NCI-H1694 (cell line): Measurements from ENCODE around the gene CACNA1A.

Experiments used
- DNase-seq: peaks from one replicate; lab custom pipeline; 2025; lab: John Stamatoyannopoulos, UW

The CACNA1A gene

DNA sequence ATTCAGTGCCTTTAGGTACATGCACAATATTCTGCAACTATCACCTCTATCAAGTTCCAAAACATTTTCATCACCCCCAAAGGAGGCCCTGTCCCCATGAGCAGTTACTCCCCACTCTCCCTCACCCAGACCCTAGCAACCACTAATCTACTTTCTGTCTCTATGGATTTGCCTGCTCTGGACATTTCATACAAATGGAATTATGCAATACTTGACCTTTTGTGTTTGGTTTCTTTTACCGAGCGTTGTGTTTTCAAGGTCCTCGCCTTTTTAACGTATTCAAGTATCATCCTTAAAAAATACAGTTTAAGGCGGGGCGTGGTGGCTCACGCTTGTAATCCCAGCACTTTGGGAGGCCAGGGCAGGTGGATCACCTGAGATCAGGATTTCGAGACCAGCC is 196.4 kb downstream of the CACNA1A start:
- no peak for DNase-seq

DNA sequence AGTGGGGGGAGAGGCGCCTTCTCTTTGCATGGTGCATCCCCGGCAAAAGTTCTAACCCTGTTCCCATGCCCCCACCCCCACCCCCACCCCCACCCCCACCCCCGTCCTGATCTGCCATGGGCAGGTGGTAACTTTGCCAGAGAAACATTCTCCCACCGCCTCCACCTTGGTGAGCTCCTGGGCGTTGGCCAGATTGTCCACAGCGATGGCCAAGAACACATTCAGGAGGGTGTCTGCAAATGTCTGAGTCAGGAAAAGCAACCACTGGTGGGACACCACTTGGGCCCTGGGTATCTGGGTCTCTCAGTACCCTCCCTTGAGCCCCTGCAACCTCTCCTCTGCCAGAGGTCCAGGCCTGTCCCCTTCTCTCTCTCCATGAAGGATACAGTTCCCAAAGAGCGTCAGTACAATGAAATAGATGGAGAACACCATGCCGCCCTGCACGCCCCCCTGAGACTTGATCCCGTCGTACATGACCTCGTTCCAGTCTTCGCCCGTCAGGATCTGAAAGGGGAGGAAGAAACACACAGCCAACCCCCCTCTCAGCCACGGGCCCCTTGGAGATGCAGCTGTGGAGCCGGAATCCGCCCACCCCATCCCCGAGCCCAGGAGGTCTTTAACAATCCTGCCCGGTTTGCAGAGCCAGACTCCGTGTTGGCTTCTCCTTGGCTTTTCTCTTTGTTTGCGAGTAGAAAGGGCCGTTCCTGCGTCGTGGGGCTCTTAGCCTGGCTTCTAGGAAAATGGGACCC is 202.7 kb downstream of the CACNA1A start:
- no peak for DNase-seq

- peak; percentile 54 for DNase-seq
These were observed 203.6 kb downstream of the CACNA1A start for GRCh38 chr19:13302526-13303270.

GRCh38 chr19:13301627-13302334 is 204.5 kb downstream of the CACNA1A start:
- peak; percentile 2 for DNase-seq

- no peak for DNase-seq
These were observed 205.8 kb downstream of the CACNA1A start for GRCh38 chr19:13300421-13301030.

GRCh38 chr19:13299838-13300237 is 206.4 kb downstream of the CACNA1A start:
- peak; percentile 33 for DNase-seq

DNA sequence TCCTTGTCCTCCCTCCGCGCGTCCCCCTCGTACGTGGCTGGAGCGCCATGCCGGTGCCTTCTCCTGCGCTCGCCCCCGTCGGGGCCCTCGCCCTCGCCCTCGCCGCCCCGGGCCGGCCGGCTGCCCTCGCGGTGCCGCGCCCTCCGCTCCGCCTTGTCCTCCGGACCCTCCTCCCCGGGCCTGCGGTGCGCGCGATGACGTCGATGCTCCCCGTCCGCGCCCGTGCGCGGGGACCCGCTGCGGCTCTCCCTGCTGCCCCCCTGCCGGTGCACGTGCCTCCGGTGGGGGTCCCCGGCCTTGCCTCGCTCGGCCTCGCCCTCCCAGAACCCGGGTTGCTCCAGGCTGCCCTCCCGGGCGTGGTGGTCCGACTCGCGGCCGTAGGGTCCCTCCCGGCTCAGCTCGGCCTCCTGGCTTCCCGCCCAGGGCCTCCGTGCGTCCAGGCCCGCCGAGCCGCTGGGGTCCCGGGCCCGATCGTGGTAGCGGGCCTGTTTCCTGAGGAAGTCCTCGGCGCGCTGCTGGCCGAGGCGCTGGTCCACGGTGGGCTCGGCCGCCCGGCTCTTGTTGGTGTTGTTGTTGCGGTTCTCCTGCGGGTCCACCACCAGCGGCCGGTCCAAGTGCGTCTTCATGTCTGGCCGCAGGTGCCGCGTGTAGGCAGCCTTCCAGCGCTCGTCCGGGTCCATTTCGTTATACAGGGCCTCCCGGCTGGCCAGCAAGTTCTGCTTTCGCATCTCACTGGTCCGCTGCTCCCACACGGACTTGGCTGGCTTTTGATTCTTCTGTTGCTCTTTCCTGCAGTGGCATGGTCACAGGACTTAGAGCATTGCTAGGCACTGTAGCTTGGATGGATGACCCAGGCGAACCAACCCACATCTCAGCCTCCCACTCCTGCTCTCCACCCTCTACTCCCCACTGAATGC is 207.5 kb downstream of the CACNA1A start:
- DNase-seq: no peak

DNA sequence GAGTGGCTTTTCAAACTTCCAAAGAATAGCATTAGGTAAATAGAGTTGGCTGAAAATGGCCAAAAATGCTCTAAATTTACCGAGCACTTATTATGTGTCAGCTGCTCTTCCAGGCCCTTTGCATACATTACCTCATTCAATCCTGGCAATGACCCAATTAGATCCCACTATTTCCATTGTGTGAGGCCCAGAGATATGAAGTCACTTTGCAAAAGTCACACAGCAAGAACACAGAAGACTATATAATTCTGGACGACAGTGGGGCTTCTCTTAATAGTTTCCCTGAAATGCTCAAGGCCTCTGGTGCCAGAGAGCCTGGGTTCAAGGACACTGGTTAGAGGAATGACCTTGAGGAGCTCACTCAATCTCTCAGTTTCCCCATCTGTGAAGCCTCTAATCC is 209.3 kb downstream of the CACNA1A start:
- DNase-seq: no peak

- no peak for DNase-seq
These were observed 211.3 kb downstream of the CACNA1A start for GRCh38 chr19:13294812-13295567.

DNA sequence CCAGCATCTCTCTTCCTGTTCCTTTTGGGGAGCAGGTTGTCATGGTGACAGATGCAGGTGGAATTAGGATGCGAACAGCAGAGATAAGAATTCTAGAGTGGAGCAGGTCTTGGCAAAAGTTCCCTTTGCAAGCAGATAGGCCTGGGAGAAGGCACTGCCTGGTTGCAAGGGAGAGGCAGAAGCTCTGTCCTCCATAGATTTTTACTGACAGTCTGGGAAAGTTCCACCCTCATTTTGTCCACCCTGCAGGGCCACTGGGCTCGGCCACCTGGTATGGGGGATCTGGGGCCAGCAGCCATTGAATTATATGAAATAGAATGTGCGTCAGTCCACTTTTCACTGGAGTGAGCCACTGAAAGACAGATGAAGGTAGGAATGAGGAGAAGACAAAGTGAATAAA is 214.4 kb downstream of the CACNA1A start:
- DNase-seq: no peak

- no peak for DNase-seq
These were observed 215.5 kb downstream of the CACNA1A start for GRCh38 chr19:13290741-13291140.

DNA sequence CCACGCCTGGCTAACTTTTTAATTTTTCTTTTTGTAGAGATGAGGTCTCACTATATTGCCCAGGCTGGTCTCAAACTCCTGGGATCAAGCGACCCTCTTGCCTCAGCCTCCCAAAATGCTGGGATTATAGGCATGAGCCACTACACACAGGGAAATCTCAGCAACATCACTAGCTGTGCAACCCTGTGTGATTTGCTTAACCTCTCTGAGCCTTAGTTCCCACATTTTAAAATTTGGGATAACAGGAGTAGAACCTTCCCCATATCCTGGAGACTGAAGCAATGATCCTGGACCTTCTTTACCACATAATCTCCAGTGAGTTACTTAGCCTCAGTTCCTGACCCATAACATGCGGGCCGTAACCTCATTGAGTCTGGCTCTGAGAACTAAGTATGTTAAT is 217.0 kb downstream of the CACNA1A start:
- no peak for DNase-seq

GRCh38 chr19:13286195-13286985 is 219.9 kb downstream of the CACNA1A start:
- DNase-seq: no peak

DNA sequence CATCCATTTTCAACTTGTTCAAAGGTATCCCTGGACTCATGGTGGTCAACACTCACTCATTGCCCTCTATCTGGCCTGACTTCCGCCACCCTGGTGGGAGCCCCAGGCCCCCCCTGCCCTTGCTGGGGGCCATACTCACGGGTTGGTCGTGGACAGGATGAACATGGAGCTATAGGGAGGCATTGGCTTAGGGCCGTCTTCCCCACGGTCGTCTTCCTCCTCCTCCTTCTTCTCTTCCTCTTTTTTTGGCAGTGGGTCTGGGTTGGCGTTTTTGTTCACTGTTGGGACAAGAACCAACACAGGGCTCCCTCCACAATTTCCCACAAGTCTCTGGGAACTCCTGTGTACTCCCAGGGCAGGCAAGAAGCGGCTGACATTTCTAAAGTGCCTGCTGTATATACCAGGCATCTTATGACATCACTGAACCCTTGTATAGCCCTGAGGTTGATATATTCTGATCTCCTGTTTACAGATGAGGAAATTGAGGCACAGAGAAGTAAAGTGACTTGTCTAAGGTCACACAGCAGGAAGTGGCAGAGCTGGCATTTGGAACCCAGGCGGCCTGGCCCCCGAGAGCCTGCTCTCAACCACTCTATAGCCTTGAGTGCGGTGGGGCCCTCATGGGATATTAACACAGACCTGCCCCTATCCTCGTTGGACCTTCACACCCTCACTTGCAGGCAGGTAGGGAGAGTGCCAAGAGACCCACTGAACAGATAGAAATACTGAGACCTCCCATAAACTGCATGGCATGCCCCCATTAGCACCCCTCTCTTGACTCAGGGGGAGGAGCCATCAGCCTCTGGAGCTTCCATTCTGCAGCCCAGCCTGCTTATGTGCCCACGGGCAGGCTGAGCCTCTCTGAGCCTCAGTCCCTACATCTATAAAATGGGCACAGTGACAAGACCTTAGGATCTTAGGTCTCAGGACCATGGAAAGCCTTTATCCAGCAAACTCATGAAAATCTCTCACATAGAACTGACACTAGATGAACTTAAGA is 221.1 kb downstream of the CACNA1A start:
- no peak for DNase-seq

- DNase-seq: no peak
These were observed 222.4 kb downstream of the CACNA1A start for GRCh38 chr19:13283871-13284270.

DNA sequence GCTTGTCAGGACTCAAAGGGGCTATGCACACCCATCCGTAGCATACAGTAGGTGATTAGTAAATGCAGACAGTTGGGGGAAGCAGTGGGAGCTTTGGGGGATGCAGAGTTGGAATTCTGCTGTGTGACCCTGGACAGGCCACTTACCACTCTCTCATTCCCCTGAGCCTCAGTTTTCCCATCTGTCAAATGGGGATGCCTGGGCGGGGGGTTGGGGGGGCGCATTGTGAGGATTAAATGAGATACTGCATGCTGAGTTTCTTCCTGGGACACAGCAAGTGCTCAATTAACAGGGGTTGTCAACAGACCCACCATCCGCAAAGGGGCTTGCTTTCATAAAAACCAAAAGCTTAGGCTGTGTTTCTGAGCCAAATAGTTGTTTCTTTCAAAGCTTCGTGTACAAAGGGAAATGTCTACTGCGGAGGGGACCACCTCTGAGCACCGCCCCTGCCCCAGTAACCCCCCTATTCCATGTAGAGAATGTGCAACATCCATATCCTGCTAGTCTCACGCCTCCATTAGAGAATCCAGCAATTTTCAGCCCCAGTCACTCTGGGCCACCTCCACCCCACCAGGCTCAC is 223.7 kb downstream of the CACNA1A start:
- DNase-seq: no peak

GRCh38 chr19:13281567-13282291 is 224.6 kb downstream of the CACNA1A start:
- DNase-seq: no peak
